ENCODE measurements around the gene BAIAP2L2.
"Not testable (repeated sequence)": the region's sequence is repeated elsewhere in the genome, so short reads cannot be mapped to it uniquely, and the experiment has no call there.

The BAIAP2L2 gene

GRCh38 chr22:38120359-38121110, 10.1 kb upstream of the BAIAP2L2 start:
- no peak overlapping the region for H3K4me3 ChIP-seq (ENCODE audit: low read depth, low read length)
- no peak overlapping the region for H3K27ac ChIP-seq
- no peaks in the 10 kb centered on the region for H3K27me3 ChIP-seq (replicated peaks)
- DNase-seq: no peak
- TF ChIP-seq, protein P1, sequence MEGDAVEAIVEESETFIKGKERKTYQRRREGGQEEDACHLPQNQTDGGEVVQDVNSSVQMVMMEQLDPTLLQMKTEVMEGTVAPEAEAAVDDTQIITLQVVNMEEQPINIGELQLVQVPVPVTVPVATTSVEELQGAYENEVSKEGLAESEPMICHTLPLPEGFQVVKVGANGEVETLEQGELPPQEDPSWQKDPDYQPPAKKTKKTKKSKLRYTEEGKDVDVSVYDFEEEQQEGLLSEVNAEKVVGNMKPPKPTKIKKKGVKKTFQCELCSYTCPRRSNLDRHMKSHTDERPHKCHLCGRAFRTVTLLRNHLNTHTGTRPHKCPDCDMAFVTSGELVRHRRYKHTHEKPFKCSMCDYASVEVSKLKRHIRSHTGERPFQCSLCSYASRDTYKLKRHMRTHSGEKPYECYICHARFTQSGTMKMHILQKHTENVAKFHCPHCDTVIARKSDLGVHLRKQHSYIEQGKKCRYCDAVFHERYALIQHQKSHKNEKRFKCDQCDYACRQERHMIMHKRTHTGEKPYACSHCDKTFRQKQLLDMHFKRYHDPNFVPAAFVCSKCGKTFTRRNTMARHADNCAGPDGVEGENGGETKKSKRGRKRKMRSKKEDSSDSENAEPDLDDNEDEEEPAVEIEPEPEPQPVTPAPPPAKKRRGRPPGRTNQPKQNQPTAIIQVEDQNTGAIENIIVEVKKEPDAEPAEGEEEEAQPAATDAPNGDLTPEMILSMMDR (IDR thresholded peaks at IDR 0.05; ENCODE audit: low read depth, low read length, missing control alignments): no peak
- in situ Hi-C loops (cut with HindIII; ENCODE audit: low pct_ligation_motif_present, low sequenced_read_pairs): no loop called here
- H3K36me3 ChIP-seq (replicated peaks): no peaks in the 10 kb centered on the region

DNA sequence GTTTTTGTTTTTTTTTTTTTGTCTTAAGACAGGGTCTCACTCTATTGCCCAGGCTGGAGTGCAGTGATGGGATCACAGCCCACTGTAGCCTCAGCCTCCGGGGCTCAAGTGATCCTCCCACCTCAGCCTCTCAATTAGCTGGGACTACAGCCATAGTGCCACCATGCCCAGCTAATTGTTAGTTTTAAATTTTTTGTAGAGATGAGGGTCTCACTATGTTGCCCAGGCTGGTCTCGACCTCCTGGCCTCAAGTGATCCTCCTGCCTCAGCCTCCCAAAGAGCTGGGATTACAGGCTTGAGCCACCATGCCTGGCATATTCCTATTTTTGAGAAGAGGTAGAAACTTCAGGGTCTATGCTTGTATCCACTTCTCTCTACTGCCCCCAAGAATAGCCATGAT, 8.3 kb upstream of the BAIAP2L2 start:
- H3K27ac ChIP-seq; H3K4me3 ChIP-seq (ENCODE audit: low read depth, low read length); H3K36me3 ChIP-seq (replicated peaks); H3K27me3 ChIP-seq (replicated peaks); in situ Hi-C loops (cut with HindIII; ENCODE audit: low pct_ligation_motif_present, low sequenced_read_pairs); DNase-seq: not testable (repeated sequence)

GRCh38 chr22:38118182-38118581, 7.7 kb upstream of the BAIAP2L2 start:
- Histone ChIP-seq H3K27me3 (replicated peaks) (no peaks in the 10 kb centered on the region), H3K27ac (no peak overlapping the region), H3K36me3 (replicated peaks) (no peaks in the 10 kb centered on the region), H3K4me3 (ENCODE audit: low read depth, low read length) (no peak overlapping the region)
- in situ Hi-C loops (cut with HindIII; ENCODE audit: low pct_ligation_motif_present, low sequenced_read_pairs): no loop called here
- no peak for DNase-seq
- TF ChIP-seq, protein P1 (IDR thresholded peaks at IDR 0.05; ENCODE audit: low read depth, low read length, missing control alignments): no peak

DNA sequence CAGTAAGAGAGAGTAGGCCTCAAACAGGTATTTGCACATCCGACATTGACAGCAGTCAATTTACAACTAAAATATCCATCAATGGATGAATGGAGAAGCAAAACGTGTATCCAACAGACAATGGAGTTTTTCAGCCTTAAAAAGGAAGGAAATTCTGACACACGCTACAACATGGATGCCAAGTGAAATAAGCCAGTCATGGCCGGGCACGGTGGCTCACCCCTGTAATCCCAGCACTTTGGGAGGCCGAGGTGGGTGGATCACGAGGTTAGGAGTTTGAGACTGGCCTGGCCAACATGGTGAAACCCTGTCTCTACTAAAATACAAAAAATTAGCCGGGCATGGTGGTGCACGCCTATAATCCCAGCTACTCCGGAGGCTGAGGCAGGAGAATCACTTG, 7.1 kb upstream of the BAIAP2L2 start:
- H3K27ac ChIP-seq; H3K4me3 ChIP-seq (ENCODE audit: low read depth, low read length); H3K27me3 ChIP-seq (replicated peaks); DNase-seq; H3K36me3 ChIP-seq (replicated peaks); in situ Hi-C loops (cut with HindIII; ENCODE audit: low pct_ligation_motif_present, low sequenced_read_pairs): not testable (repeated sequence)

GRCh38 chr22:38115423-38116205, 5.1 kb upstream of the BAIAP2L2 start:
- H3K27ac ChIP-seq: no peak overlapping the region
- in situ Hi-C loops (cut with HindIII; ENCODE audit: low pct_ligation_motif_present, low sequenced_read_pairs): no loop called here
- H3K36me3 ChIP-seq (replicated peaks): no peaks in the 10 kb centered on the region
- no peak for DNase-seq
- no peaks in the 10 kb centered on the region for H3K27me3 ChIP-seq (replicated peaks)
- H3K4me3 ChIP-seq (ENCODE audit: low read depth, low read length): no peak overlapping the region
- TF ChIP-seq, protein P1 (IDR thresholded peaks at IDR 0.05; ENCODE audit: low read depth, low read length, missing control alignments): no peak

DNA sequence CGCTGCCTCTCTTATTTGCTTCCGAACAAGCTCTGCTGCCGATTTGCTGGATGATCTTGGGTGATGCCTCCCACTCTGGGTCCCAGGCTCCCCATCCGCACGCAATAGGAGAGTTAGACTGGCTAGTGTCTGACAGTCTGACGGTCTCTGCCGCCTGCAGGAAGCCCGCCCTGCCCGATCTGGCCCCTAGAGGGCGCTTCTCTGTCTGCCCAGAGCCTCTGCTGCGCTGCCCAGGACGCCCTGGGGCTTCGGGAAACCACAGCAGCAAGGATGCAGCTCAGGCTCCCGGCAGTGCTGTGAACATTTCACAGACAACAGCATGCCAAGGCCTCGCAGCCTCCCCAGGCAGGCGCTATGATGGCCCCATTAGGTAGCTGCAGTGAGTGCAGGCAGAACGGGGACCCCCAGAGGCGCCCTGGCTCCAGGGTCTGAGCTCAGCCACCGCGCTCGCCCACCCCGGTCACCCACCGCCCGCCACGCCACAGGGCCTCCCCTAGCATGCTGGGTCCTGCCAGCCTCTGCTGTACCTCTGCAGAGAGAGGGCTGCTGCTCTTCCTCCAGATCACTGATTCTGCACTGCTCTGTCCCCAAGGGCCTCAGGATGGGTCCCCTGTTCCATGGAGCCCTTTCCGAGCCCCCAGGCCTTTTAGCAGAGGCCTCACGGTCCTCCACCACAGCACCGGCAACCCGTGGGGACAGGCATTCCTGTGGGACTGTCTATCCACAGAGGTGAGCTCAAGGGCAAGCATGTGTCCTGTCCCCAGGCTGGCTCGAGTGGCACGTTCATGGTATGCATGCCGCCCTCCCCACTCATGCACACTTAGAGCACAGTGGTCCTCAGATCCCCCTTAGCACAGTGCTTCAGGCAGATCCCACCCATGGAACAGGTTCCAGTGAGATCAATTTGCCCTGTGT, 4.3 kb upstream of the BAIAP2L2 start:
- TF ChIP-seq, protein P1 (IDR thresholded peaks at IDR 0.05; ENCODE audit: low read depth, low read length, missing control alignments): peak; percentile 98
- H3K27me3 ChIP-seq (replicated peaks): no peaks in the 10 kb centered on the region
- peak; percentile 80 for DNase-seq
- H3K27ac ChIP-seq: no peak overlapping the region
- in situ Hi-C loops (cut with HindIII; ENCODE audit: low pct_ligation_motif_present, low sequenced_read_pairs): no loop called here
- no peaks in the 10 kb centered on the region for H3K36me3 ChIP-seq (replicated peaks)
- H3K4me3 ChIP-seq (ENCODE audit: low read depth, low read length): no peak overlapping the region
